ENCODE data around the gene PPP2R5C. TPM values are rescaled to one million over a fixed set of nuclear protein-coding genes. Genes with fewer than 3 reads are reported as not detected.

Gene PPP2R5C
- total RNA-seq, 4 donors from 2014 or later = 66.2 to 211 (median 116) TPM

GRCh38 chr14:101714394-101714793 is 47.1 kb upstream of the PPP2R5C start:
- Histone ChIP-seq H3K4me3 (no peak overlapping the region), H3K9me3 (no peaks in the 10 kb centered on the region), H3K27me3 (no peaks in the 10 kb centered on the region), H3K36me3 (no peaks in the 10 kb centered on the region), H3K4me1 (no peaks in the 10 kb centered on the region), H3K27ac (no peak overlapping the region)
- intact Hi-C loops (cut with DNase I; ENCODE audit: low total_unique reads) = no loop called here
- in situ Hi-C loops (cut with MboI; ENCODE audit: low pct_ligation_motif_present in 1 of 4, low pct_unique_long_range_greater_than_20kb in 1 of 4, low sequenced_read_pairs in 3 of 4) = loop anchor here in 1 of 4 donors (25.0 kb wide), 1 partner anchor 598 kb away; the partner anchor contains the start of genes MOK and ZNF839
- no peak for DNase-seq
- TF ChIP-seq POLR2AphosphoS5 (IDR thresholded peaks at IDR 0.05) = no peak
- no peak for TF ChIP-seq CTCF (IDR thresholded peaks at IDR 0.05)
- TF ChIP-seq POLR2A (IDR thresholded peaks at IDR 0.05) = no peak
- no peak for TF ChIP-seq EP300 (IDR thresholded peaks at IDR 0.05; ENCODE audit: low read depth)
- 86% methylated on average over 3 of the region's 3 CpGs; no CpG with 5 or more reads in 1 of the 2 donors for WGBS, 2 donors (ENCODE audit: low coverage in 1 of 2)

- Histone ChIP-seq H3K4me1 (peaks cover 0 to 1% (median 0%) of the 10 kb centered on the region in 4 donors), H3K9me3 (no peaks in the 10 kb centered on the region), H3K27ac (no peak overlapping the region), H3K4me3 (no peak overlapping the region), H3K27me3 (no peaks in the 10 kb centered on the region), H3K36me3 (no peaks in the 10 kb centered on the region)
- intact Hi-C loops (cut with DNase I; ENCODE audit: low total_unique reads) = no loop called here
- in situ Hi-C loops (cut with MboI; ENCODE audit: low pct_ligation_motif_present in 1 of 4, low pct_unique_long_range_greater_than_20kb in 1 of 4, low sequenced_read_pairs in 3 of 4) = loop anchor here in 1 of 4 donors (25.0 kb wide), 1 partner anchor 597 kb away; the partner anchor contains the start of genes MOK and ZNF839
- DNase-seq = no peak
- TF ChIP-seq CTCF (IDR thresholded peaks at IDR 0.05) = no peak
- TF ChIP-seq POLR2AphosphoS5 (IDR thresholded peaks at IDR 0.05) = no peak
- no peak for TF ChIP-seq POLR2A (IDR thresholded peaks at IDR 0.05)
- TF ChIP-seq EP300 (IDR thresholded peaks at IDR 0.05; ENCODE audit: low read depth) = no peak
- 87 to 88% methylated on average over 7 to 14 of the region's 14 CpGs for WGBS, 2 donors (ENCODE audit: low coverage in 1 of 2)
Measured at GRCh38 chr14:101715210-101716076, 46.1 kb upstream of the PPP2R5C start.

GRCh38 chr14:101716077-101716950 is 45.2 kb upstream of the PPP2R5C start:
- 88% methylated on average over 19 of the region's 19 CpGs; no CpG with 5 or more reads in 1 of the 2 donors for WGBS, 2 donors (ENCODE audit: low coverage in 1 of 2)
- Histone ChIP-seq H3K9me3 (no peaks in the 10 kb centered on the region), H3K4me1 (peaks cover 2 to 7% (median 3%) of the 10 kb centered on the region in 4 donors), H3K27me3 (no peaks in the 10 kb centered on the region), H3K36me3 (no peaks in the 10 kb centered on the region), H3K4me3 (no peak overlapping the region), H3K27ac (no peak overlapping the region)
- in situ Hi-C loops (cut with MboI; ENCODE audit: low pct_ligation_motif_present in 1 of 4, low pct_unique_long_range_greater_than_20kb in 1 of 4, low sequenced_read_pairs in 3 of 4) = loop anchor here in 1 of 4 donors (25.0 kb wide), 1 partner anchor 596 kb away; the partner anchor contains the start of genes MOK and ZNF839
- no peak for DNase-seq
- TF ChIP-seq EP300 (IDR thresholded peaks at IDR 0.05; ENCODE audit: low read depth) (no peak), CTCF (IDR thresholded peaks at IDR 0.05) (no peak), POLR2AphosphoS5 (IDR thresholded peaks at IDR 0.05) (no peak), POLR2A (IDR thresholded peaks at IDR 0.05) (no peak)
- intact Hi-C loops (cut with DNase I; ENCODE audit: low total_unique reads) = no loop called here

Measured in transverse colon (tissue), 4 donors.